ENCODE measurements around the gene GNL1. TPM values are rescaled to one million over a fixed set of nuclear protein-coding genes. Genes with fewer than 3 reads are reported as not detected.

GNL1 gene
- total and polyA plus RNA-seq, 3 experiments from 2014 or later: 49.8 to 102 (median 100) TPM

DNA sequence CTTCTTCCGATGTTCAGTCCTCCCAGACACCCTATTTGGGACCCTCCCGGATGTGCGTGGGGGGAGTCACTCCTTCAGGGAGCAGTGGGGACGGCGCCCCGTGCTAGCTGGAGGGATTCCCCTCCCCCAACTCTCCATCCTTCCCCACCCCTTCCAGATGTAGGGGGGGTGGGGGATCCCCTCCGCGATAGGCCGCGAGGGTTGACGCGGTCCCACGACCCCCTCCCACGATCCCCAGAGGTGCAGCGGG is 548 bp downstream of the GNL1 start:
- ChIA-PET CTCF (interaction anchor here (1.5 to 7.6 kb wide), 6 partner anchors 10 to 166 kb away, joined by 3 to 35 read pairs (median 12); no protein-coding TSS in a partner anchor), POLR2A (interaction anchor here (0.6 to 2.7 kb wide), 9 partner anchors 11 to 162 kb away, joined by 3 to 32 read pairs (median 4); partner anchors contain the start of genes ABCF1, MDC1, MRPS18B and PPP1R10)
- H3K27ac Mint-ChIP-seq: peak overlapping the region; percentile 98 to 100 (median 100)
- Histone ChIP-seq H3K27me3 (ENCODE audit: insufficient read depth, low read length, poor library complexity, severe bottlenecking) (no peaks in the 10 kb centered on the region), H3K4me3 (ENCODE audit: low read length) (peak overlapping the region; percentile 97), H3K36me3 (ENCODE audit: insufficient read depth, low read length) (peaks cover 40% of the 10 kb centered on the region), H3K9me3 (ENCODE audit: low read length) (no peaks in the 10 kb centered on the region), H3K4me1 (ENCODE audit: insufficient read depth, low read length) (peaks cover 13% of the 10 kb centered on the region), H3K27ac (ENCODE audit: low read depth, low read length) (peak overlapping the region; percentile 98)
- peaks cover 0 to 4% of the 10 kb centered on the region in 2 donors for H3K27me3 Mint-ChIP-seq
- no peak for DNase-seq
- peak overlapping the region; percentile 94 to 100 (median 99) for H3K4me3 Mint-ChIP-seq
- peaks cover 3 to 72% (median 22%) of the 10 kb centered on the region in 3 donors for H3K36me3 Mint-ChIP-seq
- peaks cover 39 to 63% (median 58%) of the 10 kb centered on the region in 3 donors for H3K4me1 Mint-ChIP-seq
- no peaks in the 10 kb centered on the region for H3K9me3 Mint-ChIP-seq

GRCh38 chr6:30554962-30555815 is 1.1 kb downstream of the GNL1 start:
- peak overlapping the region; percentile 97 for H3K4me3 ChIP-seq (ENCODE audit: low read length)
- H3K9me3 ChIP-seq (ENCODE audit: low read length): no peaks in the 10 kb centered on the region
- no peaks in the 10 kb centered on the region for H3K27me3 ChIP-seq (ENCODE audit: insufficient read depth, low read length, poor library complexity, severe bottlenecking)
- peaks cover 13% of the 10 kb centered on the region for H3K4me1 ChIP-seq (ENCODE audit: insufficient read depth, low read length)
- H3K36me3 Mint-ChIP-seq: peaks cover 3 to 76% (median 26%) of the 10 kb centered on the region in 3 donors
- POLR2A ChIA-PET: interaction anchor here (0.6 to 2.7 kb wide), 9 partner anchors 11 to 162 kb away, joined by 3 to 32 read pairs (median 4); partner anchors contain the start of genes ABCF1, MDC1, MRPS18B and PPP1R10
- H3K4me3 Mint-ChIP-seq: peak overlapping the region; percentile 94 to 100 (median 99)
- peak overlapping the region; percentile 98 to 100 (median 100) for H3K27ac Mint-ChIP-seq
- H3K4me1 Mint-ChIP-seq: peaks cover 39 to 61% (median 58%) of the 10 kb centered on the region in 3 donors
- CTCF ChIA-PET: interaction anchor here (0.6 to 7.6 kb wide), 9 partner anchors 10 to 167 kb away, joined by 3 to 35 read pairs (median 6); no protein-coding TSS in a partner anchor
- H3K36me3 ChIP-seq (ENCODE audit: insufficient read depth, low read length): peaks cover 42% of the 10 kb centered on the region
- H3K27me3 Mint-ChIP-seq: peaks cover 0 to 4% of the 10 kb centered on the region in 2 donors
- peak in 1 of 5 donors; percentile 18 for DNase-seq
- H3K9me3 Mint-ChIP-seq: no peaks in the 10 kb centered on the region
- H3K27ac ChIP-seq (ENCODE audit: low read depth, low read length): peak overlapping the region; percentile 98

GRCh38 chr6:30554404-30554803 is 1.9 kb downstream of the GNL1 start:
- H3K27ac Mint-ChIP-seq: peak overlapping the region in 7 of 8 donors; percentile 98 to 100 (median 100)
- peaks cover 3 to 77% (median 30%) of the 10 kb centered on the region in 3 donors for H3K36me3 Mint-ChIP-seq
- H3K4me3 ChIP-seq (ENCODE audit: low read length): no peak overlapping the region

GRCh38 chr6:30548375-30548774 is 7.9 kb downstream of the GNL1 start:
- H3K36me3 ChIP-seq (ENCODE audit: insufficient read depth, low read length): peaks cover 36% of the 10 kb centered on the region
- Mint-ChIP-seq H3K27ac (peak overlapping the region in 3 of 8 donors; percentile 1 to 57 (median 9)), H3K27me3 (peaks cover 0 to 2% of the 10 kb centered on the region in 2 donors), H3K4me1 (peaks cover 16 to 23% (median 20%) of the 10 kb centered on the region in 3 donors), H3K4me3 (peak overlapping the region in 1 of 7 donors; percentile 2), H3K36me3 (peaks cover 0 to 78% (median 29%) of the 10 kb centered on the region in 3 donors), H3K9me3 (no peaks in the 10 kb centered on the region)
- peaks cover 16% of the 10 kb centered on the region for H3K4me1 ChIP-seq (ENCODE audit: insufficient read depth, low read length)
- H3K27me3 ChIP-seq (ENCODE audit: insufficient read depth, low read length, poor library complexity, severe bottlenecking): no peaks in the 10 kb centered on the region
- CTCF ChIA-PET: interaction anchor here (0.9 to 16.3 kb wide), 6 partner anchors 9 to 182 kb away, joined by 3 to 228 read pairs (median 3); partner anchors contain the start of gene PRR3
- DNase-seq: no peak
- no peak overlapping the region for H3K4me3 ChIP-seq (ENCODE audit: low read length)
- POLR2A ChIA-PET: interaction anchor here (0.6 kb wide), 1 partner anchor 48 kb away, joined by 5 read pairs; no protein-coding TSS in a partner anchor
- H3K9me3 ChIP-seq (ENCODE audit: low read length): no peaks in the 10 kb centered on the region
- no peak overlapping the region for H3K27ac ChIP-seq (ENCODE audit: low read depth, low read length)

More at GRCh38 chr6:30554404-30554803, 1.9 kb downstream of the GNL1 start:
- ChIA-PET CTCF (interaction anchor here (0.6 to 7.6 kb wide), 9 partner anchors 9 to 101 kb away, joined by 3 to 35 read pairs (median 6); no protein-coding TSS in a partner anchor), POLR2A (interaction anchor here (0.6 to 0.7 kb wide), 2 partner anchors 10 to 45 kb away, joined by 4 read pairs; no protein-coding TSS in a partner anchor)
- DNase-seq: no peak
- no peaks in the 10 kb centered on the region for H3K9me3 Mint-ChIP-seq
- peaks cover 13% of the 10 kb centered on the region for H3K4me1 ChIP-seq (ENCODE audit: insufficient read depth, low read length)
- no peak overlapping the region for H3K27ac ChIP-seq (ENCODE audit: low read depth, low read length)
- H3K9me3 ChIP-seq (ENCODE audit: low read length): no peaks in the 10 kb centered on the region
- peaks cover 0 to 4% of the 10 kb centered on the region in 2 donors for H3K27me3 Mint-ChIP-seq
- peaks cover 42% of the 10 kb centered on the region for H3K36me3 ChIP-seq (ENCODE audit: insufficient read depth, low read length)
- peaks cover 39 to 53% (median 50%) of the 10 kb centered on the region in 3 donors for H3K4me1 Mint-ChIP-seq
- peak overlapping the region; percentile 94 to 100 (median 99) for H3K4me3 Mint-ChIP-seq
- H3K27me3 ChIP-seq (ENCODE audit: insufficient read depth, low read length, poor library complexity, severe bottlenecking): no peaks in the 10 kb centered on the region

DNA sequence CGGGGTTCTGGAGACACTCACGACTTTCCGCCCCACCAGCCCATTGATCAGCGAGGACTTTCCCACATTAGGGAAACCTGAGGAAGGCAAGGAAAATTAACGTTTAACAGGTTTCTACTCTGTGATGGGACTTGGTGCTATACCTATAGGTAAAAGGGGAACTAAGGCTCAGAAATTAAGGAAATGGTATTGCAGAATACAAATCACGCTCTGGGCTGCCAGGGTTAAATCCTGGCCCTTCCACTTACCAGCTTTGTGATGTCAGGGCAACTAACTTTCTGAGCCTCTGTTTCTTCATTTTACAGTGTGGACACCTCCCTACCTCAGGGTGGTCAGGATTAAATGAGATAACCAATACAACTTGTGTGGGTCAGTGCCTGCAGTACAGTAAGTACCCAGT is 8.8 kb downstream of the GNL1 start:
- CTCF ChIA-PET: interaction anchor here (1.3 to 16.3 kb wide), 4 partner anchors 15 to 183 kb away, joined by 3 to 228 read pairs (median 4); no protein-coding TSS in a partner anchor
- Mint-ChIP-seq H3K27me3 (peaks cover 0 to 2% of the 10 kb centered on the region in 2 donors), H3K4me3 (no peak overlapping the region), H3K4me1 (peaks cover 25 to 28% (median 27%) of the 10 kb centered on the region in 3 donors), H3K36me3 (peaks cover 0 to 69% (median 22%) of the 10 kb centered on the region in 3 donors), H3K9me3 (no peaks in the 10 kb centered on the region), H3K27ac (no peak overlapping the region)
- peaks cover 25% of the 10 kb centered on the region for H3K4me1 ChIP-seq (ENCODE audit: insufficient read depth, low read length)
- peaks cover 27% of the 10 kb centered on the region for H3K36me3 ChIP-seq (ENCODE audit: insufficient read depth, low read length)
- no peak for DNase-seq
- POLR2A ChIA-PET: no interaction called here
- no peaks in the 10 kb centered on the region for H3K27me3 ChIP-seq (ENCODE audit: insufficient read depth, low read length, poor library complexity, severe bottlenecking)
- no peak overlapping the region for H3K4me3 ChIP-seq (ENCODE audit: low read length)
- H3K27ac ChIP-seq (ENCODE audit: low read depth, low read length): no peak overlapping the region
- H3K9me3 ChIP-seq (ENCODE audit: low read length): no peaks in the 10 kb centered on the region

GRCh38 chr6:30544666-30545272 is 11.5 kb downstream of the GNL1 start:
- Histone ChIP-seq H3K4me3 (ENCODE audit: low read length) (peak overlapping the region; percentile 6), H3K36me3 (ENCODE audit: insufficient read depth, low read length) (peaks cover 8% of the 10 kb centered on the region), H3K27me3 (ENCODE audit: insufficient read depth, low read length, poor library complexity, severe bottlenecking) (no peaks in the 10 kb centered on the region), H3K27ac (ENCODE audit: low read depth, low read length) (no peak overlapping the region), H3K4me1 (ENCODE audit: insufficient read depth, low read length) (peaks cover 33% of the 10 kb centered on the region), H3K9me3 (ENCODE audit: low read length) (no peaks in the 10 kb centered on the region)
- ChIA-PET CTCF (interaction anchor here (0.6 to 16.3 kb wide), 30 partner anchors 9 to 193 kb away, joined by 3 to 228 read pairs (median 4); partner anchors contain the start of genes ABCF1, DHX16, GNL1 and MRPS18B), POLR2A (interaction anchor here (0.5 to 7.5 kb wide), 10 partner anchors 9 to 94 kb away, joined by 3 to 77 read pairs (median 4); partner anchors contain the start of gene GNL1)
- Mint-ChIP-seq H3K27me3 (peaks cover 0 to 2% of the 10 kb centered on the region in 2 donors), H3K36me3 (peaks cover 0 to 43% (median 6%) of the 10 kb centered on the region in 3 donors), H3K27ac (peak overlapping the region; percentile 85 to 97 (median 92)), H3K4me3 (peak overlapping the region; percentile 7 to 83 (median 58)), H3K4me1 (peaks cover 35 to 39% (median 37%) of the 10 kb centered on the region in 3 donors), H3K9me3 (no peaks in the 10 kb centered on the region)
- peak in 2 of 5 donors; percentile 51 to 53 for DNase-seq

DNA sequence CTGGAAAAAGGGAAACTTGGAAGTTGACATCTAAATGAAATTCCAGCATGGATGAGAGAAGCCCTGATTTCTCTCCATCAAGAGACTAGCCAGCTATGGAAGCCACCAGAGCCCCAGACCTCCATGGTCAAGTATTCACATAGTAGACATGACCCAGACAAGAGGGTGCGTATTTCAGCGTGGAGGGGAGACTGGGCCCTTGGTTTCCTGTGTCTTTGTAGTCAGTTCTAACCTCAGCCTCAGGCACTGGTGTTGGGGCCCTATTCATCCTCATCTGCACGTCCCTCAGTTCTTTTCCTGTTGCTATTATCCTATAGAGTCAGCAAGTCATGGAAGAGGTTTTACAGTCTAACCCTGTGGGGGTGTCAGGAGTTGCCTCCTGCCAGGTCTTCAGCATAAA is 12.5 kb downstream of the GNL1 start:
- CTCF ChIA-PET: interaction anchor here (1.3 to 16.3 kb wide), 18 partner anchors 8 to 187 kb away, joined by 3 to 228 read pairs (median 12); partner anchors contain the start of genes ABCF1, GNL1, PRR3 and TUBB
- Histone ChIP-seq H3K4me3 (ENCODE audit: low read length) (peak overlapping the region; percentile 6), H3K9me3 (ENCODE audit: low read length) (no peaks in the 10 kb centered on the region), H3K36me3 (ENCODE audit: insufficient read depth, low read length) (peaks cover 7% of the 10 kb centered on the region), H3K27ac (ENCODE audit: low read depth, low read length) (no peak overlapping the region), H3K27me3 (ENCODE audit: insufficient read depth, low read length, poor library complexity, severe bottlenecking) (no peaks in the 10 kb centered on the region), H3K4me1 (ENCODE audit: insufficient read depth, low read length) (peaks cover 33% of the 10 kb centered on the region)
- peak in 4 of 5 donors; percentile 20 to 61 (median 48) for DNase-seq
- Mint-ChIP-seq H3K27me3 (peaks cover 0 to 2% of the 10 kb centered on the region in 2 donors), H3K4me3 (peak overlapping the region; percentile 8 to 83 (median 58)), H3K4me1 (peaks cover 35 to 39% (median 37%) of the 10 kb centered on the region in 3 donors), H3K36me3 (peaks cover 0 to 35% (median 4%) of the 10 kb centered on the region in 3 donors), H3K27ac (peak overlapping the region; percentile 85 to 97 (median 92)), H3K9me3 (no peaks in the 10 kb centered on the region)
- POLR2A ChIA-PET: interaction anchor here (0.5 to 7.5 kb wide), 4 partner anchors 12 to 62 kb away, joined by 4 to 77 read pairs (median 14); partner anchors contain the start of gene GNL1
